ENCODE results near the gene CPA2.

DNA sequence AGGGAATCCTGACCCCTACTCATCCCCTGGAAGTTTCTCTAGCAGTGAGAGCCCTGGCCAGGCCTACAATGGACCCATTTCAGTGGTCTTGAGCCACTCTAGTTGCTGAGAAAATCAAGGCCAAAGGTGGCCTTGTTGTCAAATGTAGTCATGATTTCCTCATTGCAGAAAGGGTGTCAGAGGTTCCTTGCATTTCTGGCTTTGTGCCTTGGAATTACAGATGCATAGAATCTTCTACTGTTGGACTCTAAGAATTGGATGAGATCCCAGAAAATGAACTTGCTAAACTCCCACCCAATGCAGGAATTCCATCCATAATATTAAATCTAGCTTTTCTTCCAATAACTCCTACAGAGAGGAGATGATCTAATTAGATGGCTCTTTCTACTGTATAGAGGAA is 12.2 kb downstream of the CPA2 start:
- TF ChIP-seq, protein P1, sequence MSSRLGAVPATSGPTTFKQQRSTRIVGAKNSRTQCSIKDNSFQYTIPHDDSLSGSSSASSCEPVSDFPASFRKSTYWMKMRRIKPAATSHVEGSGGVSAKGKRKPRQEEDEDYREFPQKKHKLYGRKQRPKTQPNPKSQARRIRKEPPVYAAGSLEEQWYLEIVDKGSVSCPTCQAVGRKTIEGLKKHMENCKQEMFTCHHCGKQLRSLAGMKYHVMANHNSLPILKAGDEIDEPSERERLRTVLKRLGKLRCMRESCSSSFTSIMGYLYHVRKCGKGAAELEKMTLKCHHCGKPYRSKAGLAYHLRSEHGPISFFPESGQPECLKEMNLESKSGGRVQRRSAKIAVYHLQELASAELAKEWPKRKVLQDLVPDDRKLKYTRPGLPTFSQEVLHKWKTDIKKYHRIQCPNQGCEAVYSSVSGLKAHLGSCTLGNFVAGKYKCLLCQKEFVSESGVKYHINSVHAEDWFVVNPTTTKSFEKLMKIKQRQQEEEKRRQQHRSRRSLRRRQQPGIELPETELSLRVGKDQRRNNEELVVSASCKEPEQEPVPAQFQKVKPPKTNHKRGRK (CRISPR knock-in tag; IDR thresholded peaks at IDR 0.05; ENCODE audit: borderline replicate concordance): no peak
- TF ChIP-seq ZNF263 (CRISPR knock-in tag; IDR thresholded peaks at IDR 0.05; ENCODE audit: low read depth): no peak
- no peak for TF ChIP-seq ZNF671 (CRISPR knock-in tag; IDR thresholded peaks at IDR 0.05)
- no peak for TF ChIP-seq CTCF (IDR thresholded peaks at IDR 0.05)
- TF ChIP-seq OVOL2 (CRISPR knock-in tag; IDR thresholded peaks at IDR 0.05; ENCODE audit: borderline replicate concordance): no peak
- TF ChIP-seq JUN (CRISPR knock-in tag; IDR thresholded peaks at IDR 0.05): no peak
- TF ChIP-seq, protein P2, sequence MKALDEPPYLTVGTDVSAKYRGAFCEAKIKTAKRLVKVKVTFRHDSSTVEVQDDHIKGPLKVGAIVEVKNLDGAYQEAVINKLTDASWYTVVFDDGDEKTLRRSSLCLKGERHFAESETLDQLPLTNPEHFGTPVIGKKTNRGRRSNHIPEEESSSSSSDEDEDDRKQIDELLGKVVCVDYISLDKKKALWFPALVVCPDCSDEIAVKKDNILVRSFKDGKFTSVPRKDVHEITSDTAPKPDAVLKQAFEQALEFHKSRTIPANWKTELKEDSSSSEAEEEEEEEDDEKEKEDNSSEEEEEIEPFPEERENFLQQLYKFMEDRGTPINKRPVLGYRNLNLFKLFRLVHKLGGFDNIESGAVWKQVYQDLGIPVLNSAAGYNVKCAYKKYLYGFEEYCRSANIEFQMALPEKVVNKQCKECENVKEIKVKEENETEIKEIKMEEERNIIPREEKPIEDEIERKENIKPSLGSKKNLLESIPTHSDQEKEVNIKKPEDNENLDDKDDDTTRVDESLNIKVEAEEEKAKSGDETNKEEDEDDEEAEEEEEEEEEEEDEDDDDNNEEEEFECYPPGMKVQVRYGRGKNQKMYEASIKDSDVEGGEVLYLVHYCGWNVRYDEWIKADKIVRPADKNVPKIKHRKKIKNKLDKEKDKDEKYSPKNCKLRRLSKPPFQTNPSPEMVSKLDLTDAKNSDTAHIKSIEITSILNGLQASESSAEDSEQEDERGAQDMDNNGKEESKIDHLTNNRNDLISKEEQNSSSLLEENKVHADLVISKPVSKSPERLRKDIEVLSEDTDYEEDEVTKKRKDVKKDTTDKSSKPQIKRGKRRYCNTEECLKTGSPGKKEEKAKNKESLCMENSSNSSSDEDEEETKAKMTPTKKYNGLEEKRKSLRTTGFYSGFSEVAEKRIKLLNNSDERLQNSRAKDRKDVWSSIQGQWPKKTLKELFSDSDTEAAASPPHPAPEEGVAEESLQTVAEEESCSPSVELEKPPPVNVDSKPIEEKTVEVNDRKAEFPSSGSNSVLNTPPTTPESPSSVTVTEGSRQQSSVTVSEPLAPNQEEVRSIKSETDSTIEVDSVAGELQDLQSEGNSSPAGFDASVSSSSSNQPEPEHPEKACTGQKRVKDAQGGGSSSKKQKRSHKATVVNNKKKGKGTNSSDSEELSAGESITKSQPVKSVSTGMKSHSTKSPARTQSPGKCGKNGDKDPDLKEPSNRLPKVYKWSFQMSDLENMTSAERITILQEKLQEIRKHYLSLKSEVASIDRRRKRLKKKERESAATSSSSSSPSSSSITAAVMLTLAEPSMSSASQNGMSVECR (CRISPR knock-in tag; IDR thresholded peaks at IDR 0.05; ENCODE audit: borderline replicate concordance): no peak
- TF ChIP-seq MAX (CRISPR knock-in tag; IDR thresholded peaks at IDR 0.05): no peak
- no peak for TF ChIP-seq NR3C1 (CRISPR knock-in tag; conservative IDR thresholded peaks at IDR 0.05; ENCODE audit: low read depth)
- TF ChIP-seq, protein P3, sequence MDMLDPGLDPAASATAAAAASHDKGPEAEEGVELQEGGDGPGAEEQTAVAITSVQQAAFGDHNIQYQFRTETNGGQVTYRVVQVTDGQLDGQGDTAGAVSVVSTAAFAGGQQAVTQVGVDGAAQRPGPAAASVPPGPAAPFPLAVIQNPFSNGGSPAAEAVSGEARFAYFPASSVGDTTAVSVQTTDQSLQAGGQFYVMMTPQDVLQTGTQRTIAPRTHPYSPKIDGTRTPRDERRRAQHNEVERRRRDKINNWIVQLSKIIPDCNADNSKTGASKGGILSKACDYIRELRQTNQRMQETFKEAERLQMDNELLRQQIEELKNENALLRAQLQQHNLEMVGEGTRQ (CRISPR knock-in tag; IDR thresholded peaks at IDR 0.05): no peak
- no peak for TF ChIP-seq NFE2L1 (CRISPR knock-in tag; IDR thresholded peaks at IDR 0.05)
- TF ChIP-seq NR2C2 (CRISPR knock-in tag; IDR thresholded peaks at IDR 0.05): no peak
- TF ChIP-seq NFYB (CRISPR knock-in tag; conservative IDR thresholded peaks at IDR 0.05; ENCODE audit: low read depth): no peak
